ENCODE measurements around the gene TMEM198. TPM values are rescaled to one million over a fixed set of nuclear protein-coding genes. Genes with fewer than 3 reads are reported as not detected.
A peak's percentile ranks its signal among the peaks of the same experiment; 100 is the strongest.

Gene TMEM198
- total and polyA plus RNA-seq, 9 of the 15 experiments (the other 6 are each of a cell fraction or from before 2014, with no cell fraction given): 0.03 to 3.8 (median 1.0) TPM

GRCh38 chr2:219525533-219526232, 18.1 kb upstream of the TMEM198 start (continued):
- TF ChIP-seq CEBPZ (IDR thresholded peaks at IDR 0.05; ENCODE audit: borderline replicate concordance, low read depth, low read length) (no peak), CHD2 (IDR thresholded peaks at IDR 0.05; ENCODE audit: low read depth, low read length) (no peak), GATAD2A (IDR thresholded peaks at IDR 0.05) (peak; percentile 79; the same call in 1 of the 2 replicates), ZFX (CRISPR knock-in tag; IDR thresholded peaks at IDR 0.05) (peak; percentile 52), ZBTB40 (IDR thresholded peaks at IDR 0.05) (no peak), ZBTB40 (CRISPR knock-in tag; IDR thresholded peaks at IDR 0.05) (no peak), ZNF583 (CRISPR knock-in tag; IDR thresholded peaks at IDR 0.05) (no peak), WHSC1 (IDR thresholded peaks at IDR 0.05; ENCODE audit: low read length) (no peak), POU5F1 (IDR thresholded peaks at IDR 0.05; ENCODE audit: borderline replicate concordance, low read depth, low read length, partially characterized antibody) (no peak), ZFP30 (CRISPR knock-in tag; IDR thresholded peaks at IDR 0.05; ENCODE audit: borderline replicate concordance) (no peak), GATAD2B (IDR thresholded peaks at IDR 0.05; ENCODE audit: borderline replicate concordance) (peak; percentile 92), PHF20 (IDR thresholded peaks at IDR 0.05; ENCODE audit: partially characterized antibody) (no peak)

Data from K562 (cell line).